Liver (tissue), 9 donors: Measurements from ENCODE around the gene NCOA3. TPM values are rescaled to one million over a fixed set of nuclear protein-coding genes. Genes with fewer than 3 reads are reported as not detected.
"Not testable (repeated sequence)": the region's sequence is repeated elsewhere in the genome, so short reads cannot be mapped to it uniquely, and the experiment has no call there.

Source experiments
- DNase-seq: peaks from one replicate; pipeline ENCODE4 v3.0.0-alpha.2; 2017; ENCODE audit warnings: low spot score
- H3K27ac ChIP-seq, 2 donors: one replicate each; pipeline ENCODE4 v1.7.0; 2013; ENCODE audit warnings: inconsistent platforms in 2 of 2, low read length in 2 of 2, control low read depth in 1 of 2, low read depth in 1 of 2, mild to moderate bottlenecking in 1 of 2
- H3K27me3 ChIP-seq, 4 donors: one replicate each; pipeline versions ENCODE4 v1.6.1 to v1.7.0; 2013; ENCODE audit warnings: low read length in 3 of 4, inconsistent platforms in 1 of 4, mild to moderate bottlenecking in 1 of 4, moderate library complexity in 1 of 4; ENCODE audit not compliant: control insufficient read depth in 4 of 4, insufficient read depth in 4 of 4
- H3K36me3 ChIP-seq, 4 donors: one replicate each; pipeline versions ENCODE4 v1.6.1 to v1.7.0; 2013; ENCODE audit warnings: low read length in 3 of 4, mild to moderate bottlenecking in 3 of 4, low read depth in 1 of 4, moderate library complexity in 1 of 4; ENCODE audit not compliant: control insufficient read depth in 4 of 4, insufficient read depth in 3 of 4
- H3K4me1 ChIP-seq, 4 donors: one replicate each; pipeline versions ENCODE4 v1.6.1 to v1.7.0; 2013; ENCODE audit warnings: low read length in 3 of 4, mild to moderate bottlenecking in 3 of 4, moderate library complexity in 1 of 4; ENCODE audit not compliant: control insufficient read depth in 4 of 4, insufficient read depth in 4 of 4
- H3K4me3 ChIP-seq, 3 donors: one replicate each; pipeline versions ENCODE4 v1.6.1 to v1.7.0; 2013; ENCODE audit warnings: low read length in 3 of 3, control low read depth in 1 of 3, low read depth in 1 of 3, mild to moderate bottlenecking in 1 of 3
- H3K9ac ChIP-seq, 2 donors: one replicate each; pipeline ENCODE4 v1.7.0; 2013; ENCODE audit warnings: low read length in 2 of 2, mild to moderate bottlenecking in 2 of 2, moderate library complexity in 2 of 2, control low read depth in 1 of 2, low read depth in 1 of 2
- H3K9me3 ChIP-seq, 4 donors: one replicate each; pipeline versions ENCODE4 v1.6.1 to v1.7.0; 2013; ENCODE audit warnings: low read length in 3 of 4; ENCODE audit not compliant: control insufficient read depth in 4 of 4
- ATF3 ChIP-seq: IDR thresholded peaks from 2 replicates; pipeline ENCODE4 v1.6.1; 2016; ENCODE audit warnings: antibody characterized with exemption
- CTCF ChIP-seq: fragments of 150-350 bp; IDR thresholded peaks from 2 replicates; pipeline ENCODE4 v1.5.1; 2017; ENCODE audit warnings: improper control_type of control experiment, low read depth, low read length; ENCODE audit not compliant: missing input control
- FOXA1 ChIP-seq: IDR thresholded peaks from 2 replicates; pipeline ENCODE4 v1.6.1; 2016; ENCODE audit warnings: antibody characterized with exemption
- FOXA2 ChIP-seq: IDR thresholded peaks from 2 replicates; pipeline ENCODE4 v1.6.1; 2016; ENCODE audit warnings: antibody characterized with exemption
- GABPA ChIP-seq, 2 donors: IDR thresholded peaks in 1 of 2; conservative IDR thresholded peaks in 1 of 2; 2 replicates each; pipeline ENCODE4 v1.6.1; 2016; ENCODE audit warnings: antibody characterized with exemption in 2 of 2, mild to moderate bottlenecking in 1 of 2, moderate library complexity in 1 of 2
- HNF4A ChIP-seq, 2 donors: conservative IDR thresholded peaks; 2 replicates each; pipeline ENCODE4 v1.6.1; 2016; ENCODE audit warnings: antibody characterized with exemption in 2 of 2, mild to moderate bottlenecking in 2 of 2
- JUND ChIP-seq, 2 donors: IDR thresholded peaks; 2 replicates each; pipeline ENCODE4 v1.6.1; 2016; ENCODE audit warnings: antibody characterized with exemption in 2 of 2
- NR2F2 ChIP-seq: IDR thresholded peaks from 2 replicates; pipeline ENCODE4 v1.6.1; 2016; ENCODE audit warnings: antibody characterized with exemption
- RAD21 ChIP-seq, 2 donors: IDR thresholded peaks; 2 replicates each; pipeline ENCODE4 v1.6.1; 2016; ENCODE audit warnings: antibody characterized with exemption in 2 of 2, mild to moderate bottlenecking in 2 of 2
- REST ChIP-seq: IDR thresholded peaks from 2 replicates; pipeline ENCODE4 v1.6.1; 2016; ENCODE audit warnings: antibody characterized with exemption, mild to moderate bottlenecking
- RXRA ChIP-seq, 2 donors: IDR thresholded peaks; 2 replicates each; pipeline ENCODE4 v1.6.1; 2017 to 2018; ENCODE audit warnings: antibody characterized with exemption in 2 of 2, mild to moderate bottlenecking in 1 of 2
- SP1 ChIP-seq: IDR thresholded peaks from 2 replicates; pipeline ENCODE4 v1.6.1; 2018; ENCODE audit warnings: antibody characterized with exemption, mild to moderate bottlenecking
- TAF1 ChIP-seq: conservative IDR thresholded peaks from 2 replicates; pipeline ENCODE4 v1.6.1; 2016; ENCODE audit warnings: antibody characterized with exemption, mild to moderate bottlenecking
- YY1 ChIP-seq: IDR thresholded peaks from 2 replicates; pipeline ENCODE4 v1.6.1; 2016; ENCODE audit warnings: antibody characterized with exemption, mild to moderate bottlenecking
- WGBS: extraction: QIAGEN DNeasy Blood & Tissue Kit; methylation state at CpG from one replicate; pipeline ENCODE4 v1.1.7; 2013; 5-methylcytosine and 5-hydroxymethylcytosine counted together
- polyA plus RNA-seq, 2 donors: library from polyadenylated mRNA; stranded (reverse) in 1 of 2; unstranded in 1 of 2; fragments of 200-250 nt in 1 of 2; fragments of >200 nt in 1 of 2; fragmentation: Nextera tagmentation in 1 of 2; extraction: Ambion mirVana in 1 of 2; gene quantifications; one replicate each; pipeline versions ENCODE4 v1.2.1 to v1.2.3, GENCODE V29; 2013 to 2015
- total RNA-seq, 2 donors: library from RNA; depleted of rRNA; stranded (reverse); fragments of >200 nt; gene quantifications; one replicate each; pipeline ENCODE4 v1.2.3, GENCODE V29; 2014
- TF ChIP-seq, protein P1 (sequence below): IDR thresholded peaks from 2 replicates; pipeline ENCODE4 v1.6.1; 2016; ENCODE audit warnings: antibody characterized with exemption
- donor health status: healthy.
- donor health status: healthy.
- donor health status: healthy.
- donor health status: healthy.
- donor health status: healthy.

The NCOA3 gene
- total and polyA plus RNA-seq, 4 donors, result 3.8 to 18.2 (median 8.9) TPM

DNA sequence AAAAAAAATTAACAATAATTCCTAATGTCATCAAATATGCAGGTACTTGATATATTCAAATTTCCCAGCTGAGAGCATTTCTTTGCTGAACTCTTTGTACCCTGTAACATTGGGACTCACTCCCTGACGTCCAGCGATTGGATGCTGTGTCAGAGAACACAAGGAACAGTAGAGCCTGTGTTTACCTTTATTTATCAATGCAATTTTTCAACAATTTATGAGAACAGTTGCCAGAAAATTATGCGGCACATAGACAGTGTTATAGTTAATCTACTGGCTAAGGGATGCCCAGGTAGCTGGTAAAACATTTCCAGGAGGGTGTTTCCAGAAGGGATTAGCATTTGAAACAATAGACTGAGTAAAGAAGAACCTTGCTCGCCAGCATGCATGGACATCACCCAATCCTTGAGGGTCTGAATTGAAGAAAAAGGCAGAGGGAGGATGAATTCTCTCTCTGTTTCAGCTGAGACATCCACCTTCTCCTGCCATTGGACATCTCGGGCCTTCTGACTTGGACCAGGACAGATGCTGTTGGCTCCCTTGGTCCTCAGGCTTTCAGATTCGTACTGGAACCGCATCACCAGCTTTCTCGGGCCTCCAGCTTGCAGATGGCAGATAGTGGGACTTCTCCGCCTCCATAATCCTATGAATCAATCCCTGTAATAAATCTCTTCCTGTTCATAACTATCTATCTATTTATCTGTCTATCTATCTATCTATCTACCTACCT lies 42.2 kb upstream of the NCOA3 start:
- H3K9me3 ChIP-seq, result no peaks in the 10 kb centered on the region
- H3K36me3 ChIP-seq, result no peaks in the 10 kb centered on the region
- no peaks in the 10 kb centered on the region for H3K27me3 ChIP-seq
- no peak for DNase-seq
- no peak overlapping the region for H3K27ac ChIP-seq
- 91% methylated on average over 9 of the region's 9 CpGs for WGBS
- no peak overlapping the region for H3K9ac ChIP-seq
- no peak overlapping the region for H3K4me3 ChIP-seq
- TF ChIP-seq FOXA1, result no peak
- TF ChIP-seq HNF4A (conservative IDR thresholded peaks at IDR 0.05), result no peak
- no peak for TF ChIP-seq RAD21 (IDR thresholded peaks at IDR 0.05)
- no peak for TF ChIP-seq GABPA (IDR thresholded peaks at IDR 0.05 in 1 of 2, conservative IDR thresholded peaks at IDR 0.05 in 1 of 2)
- TF ChIP-seq, protein P1, sequence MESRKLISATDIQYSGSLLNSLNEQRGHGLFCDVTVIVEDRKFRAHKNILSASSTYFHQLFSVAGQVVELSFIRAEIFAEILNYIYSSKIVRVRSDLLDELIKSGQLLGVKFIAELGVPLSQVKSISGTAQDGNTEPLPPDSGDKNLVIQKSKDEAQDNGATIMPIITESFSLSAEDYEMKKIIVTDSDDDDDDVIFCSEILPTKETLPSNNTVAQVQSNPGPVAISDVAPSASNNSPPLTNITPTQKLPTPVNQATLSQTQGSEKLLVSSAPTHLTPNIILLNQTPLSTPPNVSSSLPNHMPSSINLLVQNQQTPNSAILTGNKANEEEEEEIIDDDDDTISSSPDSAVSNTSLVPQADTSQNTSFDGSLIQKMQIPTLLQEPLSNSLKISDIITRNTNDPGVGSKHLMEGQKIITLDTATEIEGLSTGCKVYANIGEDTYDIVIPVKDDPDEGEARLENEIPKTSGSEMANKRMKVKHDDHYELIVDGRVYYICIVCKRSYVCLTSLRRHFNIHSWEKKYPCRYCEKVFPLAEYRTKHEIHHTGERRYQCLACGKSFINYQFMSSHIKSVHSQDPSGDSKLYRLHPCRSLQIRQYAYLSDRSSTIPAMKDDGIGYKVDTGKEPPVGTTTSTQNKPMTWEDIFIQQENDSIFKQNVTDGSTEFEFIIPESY, result no peak
- TF ChIP-seq JUND (IDR thresholded peaks at IDR 0.05), result no peak
- TF ChIP-seq RXRA (IDR thresholded peaks at IDR 0.05), result no peak
- no peak for TF ChIP-seq SP1
- no peak for TF ChIP-seq YY1
- TF ChIP-seq ATF3, result no peak
- TF ChIP-seq FOXA2, result no peak
- no peak for TF ChIP-seq NR2F2
- TF ChIP-seq TAF1, result no peak
- H3K4me1 ChIP-seq, result peaks cover 7 to 19% (median 14%) of the 10 kb centered on the region in 4 donors

DNA sequence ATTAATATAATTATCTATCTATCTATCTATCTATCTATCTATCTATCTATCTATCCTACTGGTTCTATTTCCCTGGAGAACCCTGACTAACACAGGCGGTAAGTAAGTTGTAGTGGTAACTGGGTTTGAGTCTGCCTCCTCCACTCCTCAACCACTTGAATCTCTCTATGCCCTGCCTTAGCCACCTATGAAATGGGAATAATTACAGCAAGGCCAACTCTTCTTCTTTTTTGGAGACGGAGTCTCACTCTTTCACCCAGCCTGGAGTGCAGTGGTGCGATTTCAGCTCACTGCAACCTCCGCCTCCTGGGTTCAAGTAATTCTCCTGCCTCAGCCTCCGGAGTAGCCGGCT lies 41.0 kb upstream of the NCOA3 start:
- peaks cover 7 to 15% (median 9%) of the 10 kb centered on the region in 4 donors for H3K4me1 ChIP-seq
- H3K9ac ChIP-seq, H3K27me3 ChIP-seq, DNase-seq, H3K4me3 ChIP-seq, H3K9me3 ChIP-seq, H3K27ac ChIP-seq, H3K36me3 ChIP-seq: not testable (repeated sequence)
- 97% methylated on average over 6 of the region's 6 CpGs for WGBS

DNA sequence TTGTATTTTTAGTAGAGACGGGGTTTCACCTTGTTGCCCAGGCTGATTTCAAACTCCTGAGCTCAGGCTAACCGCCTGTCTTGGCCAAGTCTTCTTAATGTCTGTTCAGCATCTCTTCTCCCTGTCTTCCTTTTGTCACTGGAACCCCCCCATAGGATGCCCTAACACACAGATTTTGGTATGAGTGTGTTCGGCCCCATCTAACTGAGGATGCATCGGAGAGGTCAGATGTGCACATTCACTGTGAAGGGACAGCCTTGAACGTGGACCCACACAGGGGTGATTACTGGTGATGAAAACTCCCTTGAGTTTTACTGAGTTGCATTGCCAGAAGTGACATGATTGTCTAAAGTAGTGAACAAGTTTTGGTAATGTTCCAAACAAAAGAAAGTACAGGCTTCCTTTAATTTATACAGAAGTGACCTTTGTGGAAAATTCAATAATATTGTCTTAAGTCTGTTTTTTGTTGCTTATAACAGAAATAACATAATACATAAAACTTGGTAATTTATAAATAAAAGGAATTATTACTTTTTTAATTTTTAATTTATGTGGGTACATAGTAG lies 40.5 kb upstream of the NCOA3 start:
- Histone ChIP-seq H3K9me3 (no peaks in the 10 kb centered on the region), H3K27me3 (no peaks in the 10 kb centered on the region), H3K9ac (no peak overlapping the region), H3K4me1 (peaks cover 7 to 14% (median 9%) of the 10 kb centered on the region in 4 donors), H3K4me3 (no peak overlapping the region), H3K36me3 (no peaks in the 10 kb centered on the region), H3K27ac (no peak overlapping the region)
- TF ChIP-seq HNF4A (conservative IDR thresholded peaks at IDR 0.05) (no peak), JUND (IDR thresholded peaks at IDR 0.05) (no peak), TAF1 (no peak), REST (no peak), SP1 (no peak), RXRA (IDR thresholded peaks at IDR 0.05) (no peak), YY1 (no peak), GABPA (IDR thresholded peaks at IDR 0.05 in 1 of 2, conservative IDR thresholded peaks at IDR 0.05 in 1 of 2) (no peak), CTCF (no peak)
- 93% methylated on average over 5 of the region's 5 CpGs for WGBS
- no peak for DNase-seq

- not testable (repeated sequence) for H3K36me3 ChIP-seq, H3K9ac ChIP-seq, H3K27ac ChIP-seq, H3K4me3 ChIP-seq, H3K27me3 ChIP-seq, H3K9me3 ChIP-seq, DNase-seq
- WGBS, result over 99% methylated on average over 5 of the region's 5 CpGs
- H3K4me1 ChIP-seq, result peaks cover 7 to 14% (median 9%) of the 10 kb centered on the region in 4 donors
Observed at GRCh38 chr20:47461906-47462305, 39.8 kb upstream of the NCOA3 start.
